CMK (cell line): ENCODE measurements around the gene PLGLB2.
"Not testable (repeated sequence)": the region's sequence is repeated elsewhere in the genome, so short reads cannot be mapped to it uniquely, and the experiment has no call there.

Experiments
- DNase-seq: peaks from one replicate; pipeline ENCODE4 v3.0.0-alpha.2; 2010; ENCODE audit warnings: low read depth

PLGLB2 gene

DNA sequence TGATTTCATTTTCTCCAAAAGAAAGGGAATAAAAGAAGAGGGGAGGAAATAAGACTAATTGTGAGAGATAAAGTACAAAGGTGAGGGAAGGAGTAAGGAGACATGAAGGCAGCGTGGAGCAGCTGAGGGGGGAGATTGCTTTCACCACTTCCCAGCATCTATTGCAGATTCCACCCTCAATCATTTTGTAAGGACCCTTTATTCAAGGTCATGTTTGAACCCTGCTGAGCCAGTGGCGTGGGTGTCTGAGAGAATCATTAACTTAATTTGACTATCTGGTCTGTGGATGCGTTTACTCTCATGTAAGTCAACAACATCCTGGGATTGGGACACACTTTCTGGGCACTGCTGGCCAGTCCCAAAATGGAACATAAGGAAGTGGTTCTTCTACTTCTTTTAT is at the start of gene PLGLB2:
Gene PLGLB2 (plus strand): TSS at position 297 of the 400 bp plus-strand sequence. CDS start 67 bp downstream, at position 364.
- DNase-seq: not testable (repeated sequence)

DNA sequence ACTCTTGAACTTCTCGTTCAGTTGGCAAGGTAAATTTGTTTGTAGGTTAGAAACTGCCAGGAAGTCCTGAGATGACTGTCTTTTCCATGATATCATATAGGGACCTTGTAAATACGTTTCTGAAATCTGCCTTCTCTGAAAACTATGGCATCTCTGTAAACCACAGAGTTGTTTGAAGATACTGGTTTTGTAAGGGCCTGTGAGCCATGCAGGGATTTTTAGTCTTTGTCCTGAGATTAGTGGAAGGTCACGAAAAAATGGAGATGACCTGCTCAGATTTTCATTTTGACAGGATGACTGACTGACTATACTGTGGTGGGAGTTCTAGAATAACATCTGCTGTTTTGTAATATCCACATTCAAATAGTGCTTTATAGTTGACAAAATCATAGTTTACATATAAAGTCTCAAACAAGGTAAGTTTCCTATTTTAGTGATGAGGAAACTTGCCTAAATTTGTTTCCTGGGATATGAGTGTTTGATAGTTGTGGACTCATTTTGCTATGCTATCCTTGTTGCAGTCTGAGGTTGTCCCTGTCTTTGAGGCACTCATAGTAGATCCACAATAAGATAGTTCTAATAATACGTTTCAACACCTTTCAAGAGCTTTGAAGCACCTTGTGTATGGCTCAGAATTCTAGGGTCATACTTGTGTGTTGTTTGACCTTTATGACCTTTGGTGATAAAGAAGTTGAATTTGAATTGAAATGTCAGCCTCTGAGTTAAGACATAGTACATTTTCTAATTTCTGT is 43.1 kb upstream of the PLGLB2 start:
- not testable (repeated sequence) for DNase-seq

- not testable (repeated sequence) for DNase-seq
These were observed 39.5 kb upstream of the PLGLB2 start for GRCh38 chr2:87708368-87708767.

DNA sequence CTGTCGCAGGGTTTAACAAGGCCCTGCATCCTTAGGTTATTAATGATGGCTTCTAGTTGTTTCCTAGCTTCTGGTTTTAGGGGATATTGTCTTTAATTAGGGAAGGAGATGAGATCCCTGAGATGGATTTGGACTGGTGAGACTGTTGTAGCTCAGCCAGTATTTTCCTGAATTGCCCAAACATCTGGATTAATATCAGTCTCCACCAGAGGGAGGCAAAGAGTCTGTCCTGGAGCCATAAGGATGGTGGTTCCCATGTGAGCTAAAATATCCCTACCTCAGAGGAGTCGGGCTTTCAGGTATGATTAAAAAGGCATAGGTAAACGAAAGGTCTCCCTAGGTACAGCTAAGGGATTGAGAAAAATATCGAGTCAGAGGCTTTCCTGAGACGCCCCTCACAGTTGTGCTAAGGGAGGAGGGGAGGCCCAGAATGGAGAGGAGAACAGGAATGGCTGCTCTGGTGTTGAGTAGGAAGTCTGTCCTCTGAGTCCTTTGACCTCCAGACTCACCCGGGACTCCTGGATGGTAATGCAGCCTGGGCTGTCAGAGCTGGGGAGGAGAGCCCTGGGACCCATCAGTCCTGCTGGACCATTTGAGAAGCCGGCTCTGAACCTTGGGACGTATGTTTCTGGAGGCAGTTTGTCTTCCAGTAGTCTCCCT is 19.8 kb upstream of the PLGLB2 start:
- not testable (repeated sequence) for DNase-seq

DNA sequence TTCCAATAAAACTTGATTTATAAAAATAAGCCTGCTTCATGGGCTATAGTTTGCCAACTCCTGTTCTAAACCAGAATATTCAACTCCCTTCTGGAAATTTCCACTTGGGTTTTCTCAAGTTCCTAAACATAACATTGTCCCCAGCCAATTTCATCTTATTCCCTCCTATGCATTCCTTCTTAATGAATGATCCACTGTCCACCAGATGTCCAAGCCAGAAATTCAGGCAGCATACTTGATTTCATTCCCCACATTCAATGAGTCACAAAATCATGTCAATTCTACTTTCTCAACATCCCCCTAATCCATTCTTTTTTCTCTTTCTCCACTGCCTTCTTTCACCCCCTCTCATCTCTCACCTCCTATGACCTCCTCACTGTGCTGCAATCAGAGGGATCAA is 7.0 kb upstream of the PLGLB2 start:
- DNase-seq: not testable (repeated sequence)

GRCh38 chr2:87742393-87743108 is 5.3 kb upstream of the PLGLB2 start:
- DNase-seq: not testable (repeated sequence)

DNA sequence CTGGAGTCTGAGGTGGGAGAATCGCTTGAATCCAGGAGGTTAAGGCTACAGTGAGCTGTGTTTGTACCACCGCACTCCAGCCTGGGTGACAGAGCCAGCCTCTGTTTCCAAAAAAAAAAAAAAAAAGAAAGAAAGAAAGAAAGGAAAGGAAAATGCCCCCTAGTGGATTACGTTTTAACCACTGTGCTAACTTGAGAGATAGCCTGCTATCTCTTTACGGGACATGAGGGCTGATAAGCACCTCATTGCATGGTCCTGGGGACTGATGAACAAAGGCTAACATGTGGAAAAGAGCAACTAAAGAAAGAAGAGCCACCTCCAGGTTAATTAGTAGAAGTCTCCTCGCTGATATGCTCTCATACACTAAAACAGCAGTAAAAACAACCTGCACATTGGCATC is 4.2 kb upstream of the PLGLB2 start:
- DNase-seq: not testable (repeated sequence)

DNA sequence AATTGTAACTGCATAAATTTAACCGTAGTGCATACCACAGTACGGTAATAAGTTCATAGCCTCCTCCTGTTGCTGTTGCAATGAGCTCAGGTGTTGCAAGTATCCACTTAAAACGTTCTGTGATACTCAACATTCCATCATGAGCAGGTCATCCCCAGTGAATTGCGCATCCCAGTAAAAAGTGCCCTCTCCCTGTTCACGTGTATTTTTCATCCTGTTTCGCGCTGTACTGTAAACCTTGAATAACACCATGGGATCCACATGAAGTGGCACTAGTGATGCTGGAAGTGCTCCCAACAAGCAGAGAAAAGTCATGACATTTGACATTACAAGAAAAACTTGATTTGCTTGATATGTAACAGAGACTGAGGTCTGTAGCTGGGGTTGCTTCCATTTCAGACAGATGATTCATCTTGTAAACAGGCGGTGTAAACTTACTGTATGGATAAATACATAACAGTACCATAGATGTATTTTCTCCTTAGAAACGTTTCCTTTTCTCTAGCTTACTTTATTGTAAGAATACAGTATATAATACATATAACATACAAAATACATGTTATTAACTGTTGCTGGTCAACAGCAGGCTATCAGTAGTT is 2.4 kb upstream of the PLGLB2 start:
- DNase-seq: not testable (repeated sequence)

DNA sequence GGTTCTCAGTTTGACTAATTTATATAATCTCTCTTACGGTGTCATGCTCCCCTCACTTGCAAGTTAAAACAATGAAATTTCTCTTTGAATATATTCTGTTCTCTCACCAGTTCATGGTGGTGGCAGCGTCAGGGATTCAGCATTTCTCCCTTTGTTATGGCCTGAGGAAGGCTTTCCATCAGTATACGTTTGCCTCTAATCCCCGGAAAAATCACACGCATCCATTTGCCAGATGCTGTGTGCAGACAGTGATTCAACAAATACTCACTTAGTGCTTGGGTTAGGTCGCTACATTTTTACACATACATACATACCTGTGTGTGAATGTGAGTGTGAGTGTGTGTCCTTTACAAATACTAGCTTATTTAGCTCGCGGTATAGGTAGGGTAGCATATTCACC is 637 bp downstream of the PLGLB2 start:
- DNase-seq: not testable (repeated sequence)

DNA sequence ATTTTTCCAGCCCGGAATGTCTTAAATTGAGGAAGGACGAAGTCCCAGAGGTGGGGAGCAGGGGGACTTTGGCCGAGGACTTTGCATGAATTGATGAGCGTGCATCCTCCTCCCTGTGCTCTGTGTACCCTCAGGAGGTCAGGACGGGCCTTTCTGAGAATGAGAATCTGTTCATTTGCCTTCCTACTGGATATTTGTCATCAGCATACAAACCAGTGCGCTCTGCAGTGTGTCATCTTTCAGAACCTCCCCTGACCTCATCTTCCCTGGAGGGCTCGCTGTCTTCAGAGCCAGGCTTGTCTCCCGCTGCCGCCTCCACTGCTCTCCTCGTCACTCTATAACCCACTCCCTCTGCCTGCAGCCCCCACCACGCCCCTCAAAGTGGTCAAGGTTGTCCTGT is 2.7 kb downstream of the PLGLB2 start:
- not testable (repeated sequence) for DNase-seq

DNA sequence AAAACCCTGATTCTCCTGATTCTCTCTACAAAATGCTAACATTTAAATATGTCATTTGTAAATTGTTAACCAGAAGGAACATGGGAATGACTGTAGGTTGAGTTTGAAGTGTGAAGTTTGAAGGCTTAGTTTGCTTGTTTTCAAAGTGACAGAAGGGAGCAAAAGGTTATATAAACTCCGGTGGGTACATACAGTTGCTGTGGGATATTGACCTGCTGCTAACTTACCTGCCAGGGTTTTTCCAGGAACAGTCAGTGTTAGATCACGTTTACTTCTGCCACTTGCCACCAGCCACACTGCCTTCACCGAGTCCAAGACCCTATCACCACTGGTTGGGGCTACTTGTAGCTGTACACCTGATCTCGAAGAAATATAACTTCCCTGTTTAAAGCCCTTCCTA is 6.9 kb downstream of the PLGLB2 start:
- not testable (repeated sequence) for DNase-seq
